NCI-H748 (cell line): ENCODE measurements around the gene CDYL2.
"Not testable (repeated sequence)": the region's sequence is repeated elsewhere in the genome, so short reads cannot be mapped to it uniquely, and the experiment has no call there.

Experiments used
- DNase-seq: peaks from one replicate; lab custom pipeline; 2025; ENCODE audit not compliant: unreplicated experiment; lab: John Stamatoyannopoulos, UW

The CDYL2 gene

DNA sequence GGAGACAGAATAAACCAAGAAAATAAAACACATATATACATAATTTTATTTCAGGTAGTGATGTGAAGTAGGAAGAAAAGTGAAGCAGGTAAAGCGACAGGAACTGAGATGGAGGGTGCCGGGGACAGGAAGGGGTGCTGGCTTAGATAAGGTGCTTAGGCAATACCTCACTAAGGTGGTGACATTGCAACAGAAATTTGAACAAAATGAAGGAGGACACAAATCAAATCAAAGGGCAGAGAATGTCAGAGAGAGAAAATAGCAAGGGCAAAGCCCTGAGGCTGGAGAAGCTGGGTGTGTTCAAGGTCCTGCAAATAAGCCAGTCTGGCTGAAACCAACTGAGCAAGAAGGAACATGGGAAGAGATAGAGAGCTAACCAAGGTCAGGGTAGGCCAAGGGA lies 5.0 kb upstream of the CDYL2 start:
- no peak for DNase-seq

DNA sequence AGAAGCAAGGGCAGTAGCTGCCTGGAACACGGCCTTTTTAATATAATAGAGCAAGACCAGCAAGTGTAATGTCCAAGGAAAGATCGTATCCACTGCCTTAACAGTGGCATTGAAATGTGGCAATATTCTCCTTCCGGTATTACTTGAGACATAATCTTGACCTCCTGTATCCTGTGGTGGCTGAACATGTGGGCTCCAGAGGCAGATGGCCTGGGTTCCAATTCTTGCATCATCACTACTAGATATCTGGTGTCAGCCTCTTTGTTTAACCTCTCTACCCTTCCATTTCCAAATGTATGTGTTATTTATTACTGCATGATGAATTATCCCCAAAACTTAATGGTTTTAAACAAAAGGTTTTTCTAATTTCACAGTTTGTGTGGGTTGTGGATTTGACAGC lies 3.5 kb upstream of the CDYL2 start:
- DNase-seq, result no peak

DNA sequence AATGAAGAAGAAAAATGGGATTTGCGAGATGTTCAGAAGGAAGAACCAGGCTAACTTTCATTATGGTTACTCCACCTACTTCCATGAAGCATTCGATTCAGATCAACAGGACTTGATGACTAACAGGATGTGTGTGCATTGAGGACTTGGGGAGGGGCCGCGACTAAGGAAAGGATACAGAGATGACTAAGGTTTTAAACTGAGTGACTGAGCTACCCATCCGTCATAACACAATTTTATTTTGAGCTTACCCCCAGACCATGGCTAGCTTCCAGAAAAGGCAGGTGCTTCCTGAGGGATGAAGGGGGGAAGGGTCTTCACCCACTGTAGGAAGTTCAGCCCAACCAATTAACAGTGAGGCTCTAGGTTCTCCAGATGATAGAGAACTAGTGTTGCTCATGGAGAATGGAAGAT lies 2.5 kb upstream of the CDYL2 start:
- no peak for DNase-seq

DNA sequence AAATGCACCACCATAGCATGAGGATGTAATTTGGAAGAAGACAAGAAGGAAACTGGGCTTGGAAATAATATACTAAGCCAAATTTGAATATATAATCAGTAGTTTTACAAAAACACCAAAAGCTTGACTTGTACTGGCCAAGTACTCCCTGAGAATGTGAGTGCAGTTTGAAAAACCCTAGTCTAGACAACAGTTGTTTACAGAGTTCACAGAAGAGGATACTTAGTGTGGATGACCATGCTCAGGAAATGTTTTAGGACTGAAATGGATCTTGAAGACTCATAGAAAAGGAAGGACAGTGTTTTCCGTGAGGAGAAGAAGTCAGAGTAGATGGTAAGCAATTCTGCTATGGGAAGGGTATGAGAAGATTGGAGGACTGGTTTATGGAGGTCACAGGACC lies 1.9 kb upstream of the CDYL2 start:
- DNase-seq, result no peak

DNA sequence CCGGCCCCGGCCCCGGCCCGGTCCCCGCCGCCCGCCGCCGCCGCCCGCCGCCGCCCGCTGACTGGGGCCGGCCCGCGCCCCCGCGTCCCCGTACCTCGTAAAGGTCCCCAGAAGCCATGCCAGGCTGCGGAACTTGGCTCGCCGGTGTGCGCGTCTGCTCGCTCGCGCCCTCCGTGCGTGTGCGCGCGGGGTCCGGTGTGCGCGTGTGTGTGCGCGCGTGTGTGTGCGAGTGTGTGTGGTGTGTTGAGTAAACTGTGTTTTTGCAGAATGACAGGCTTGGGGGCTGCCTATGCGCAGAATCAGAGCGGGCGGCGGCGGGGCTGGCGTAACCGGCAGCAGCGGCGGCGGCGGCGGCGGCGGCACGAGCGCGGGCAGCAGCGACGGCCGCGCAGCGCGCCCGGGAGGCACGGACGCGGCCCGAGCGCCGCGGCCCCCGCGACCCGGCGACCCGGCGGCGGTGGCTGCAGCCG lies 307 bp downstream of the CDYL2 start:
- DNase-seq, result peak; percentile 52

DNA sequence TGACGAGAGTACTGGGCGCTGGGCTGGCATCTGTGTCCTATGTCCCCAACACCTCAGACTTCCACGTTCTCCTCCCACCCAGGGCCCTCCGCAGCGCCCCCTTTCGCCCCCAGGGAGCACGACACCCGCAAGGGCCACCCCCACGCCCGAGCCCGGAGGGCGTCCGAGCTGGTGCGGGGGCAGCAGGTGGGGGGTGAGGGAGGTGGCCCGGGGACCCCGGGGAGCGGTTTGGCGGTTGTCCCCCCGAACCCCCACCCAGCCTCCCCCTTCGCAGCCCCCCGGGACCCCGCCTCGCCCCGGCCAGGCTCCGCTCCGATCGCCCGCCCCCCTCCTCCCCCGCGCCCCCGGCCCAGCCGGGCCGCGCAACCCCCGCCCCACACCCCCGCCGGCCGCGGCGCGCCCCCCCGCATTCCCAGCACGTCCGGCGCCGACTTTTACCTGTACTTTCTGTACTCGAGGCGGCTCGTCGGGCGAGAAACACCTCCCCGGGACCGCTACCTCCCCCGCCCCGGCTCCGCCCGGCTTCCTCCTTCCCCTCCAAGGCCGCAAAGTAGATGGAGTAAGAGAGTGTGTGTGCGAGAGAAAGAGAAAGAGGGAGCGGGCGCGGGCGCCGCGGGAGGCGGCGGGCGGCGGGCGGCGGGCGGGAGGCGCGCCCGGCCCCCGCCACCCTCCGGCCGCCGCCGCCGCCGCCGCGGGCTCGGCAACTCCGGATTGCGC lies 901 bp downstream of the CDYL2 start:
- DNase-seq, result peak; percentile 16

DNA sequence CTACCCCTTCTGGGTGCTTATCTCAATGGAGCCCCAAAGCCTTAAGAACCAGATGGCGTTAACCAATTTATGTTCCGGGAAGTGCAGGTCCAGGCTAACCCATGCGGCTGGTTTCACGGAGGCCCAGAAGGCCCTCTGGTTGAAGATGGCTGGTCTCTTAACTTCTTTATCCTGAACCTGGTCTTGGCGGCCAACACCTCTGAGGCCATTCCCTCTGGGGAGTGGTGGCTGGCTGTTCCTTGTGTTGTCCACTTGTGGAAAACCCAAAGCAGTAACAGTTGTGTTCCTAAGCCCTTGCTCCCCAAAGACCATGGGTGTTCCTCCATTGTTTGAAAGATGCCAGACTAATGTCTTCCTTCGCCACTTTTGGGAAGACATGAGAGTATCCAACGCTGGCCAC lies 1.5 kb downstream of the CDYL2 start:
- DNase-seq, result no peak

DNA sequence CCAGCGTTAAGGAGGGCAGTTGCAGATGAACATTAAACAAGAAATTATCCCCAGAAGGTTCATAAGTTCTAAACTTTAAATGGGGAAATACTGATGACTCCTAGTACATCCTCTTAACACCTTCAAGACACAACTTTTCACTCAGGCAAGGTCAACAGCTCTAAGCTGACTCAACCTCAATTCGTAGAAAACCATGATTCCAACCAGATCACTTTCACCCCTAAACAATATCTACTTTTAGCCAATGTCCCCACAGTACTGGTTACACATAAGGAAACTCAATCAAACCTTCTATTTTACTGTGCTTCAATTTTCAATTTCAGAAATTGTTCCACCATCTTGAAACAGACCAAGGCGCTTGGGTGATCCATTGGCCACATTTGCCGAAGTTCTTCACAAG lies 2.3 kb downstream of the CDYL2 start:
- DNase-seq, result no peak

DNA sequence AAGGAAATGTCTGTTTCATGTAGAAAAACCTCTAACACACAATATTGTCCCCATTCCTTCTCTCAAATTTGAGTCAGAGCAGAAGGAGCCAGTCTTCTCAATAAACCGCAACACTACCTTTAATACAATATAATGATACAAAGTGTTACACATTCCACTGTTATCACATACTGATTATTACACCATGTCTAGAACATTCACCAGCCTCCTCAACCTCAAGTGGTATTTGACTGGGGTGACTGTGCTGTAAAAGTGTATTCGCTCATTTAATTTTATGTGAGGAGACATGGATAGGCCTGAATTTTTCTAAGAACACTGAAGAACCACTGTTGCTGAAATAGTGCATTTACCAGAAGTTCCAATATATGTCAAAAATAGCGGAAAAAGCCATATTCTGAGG lies 10.3 kb downstream of the CDYL2 start:
- DNase-seq, result no peak

DNA sequence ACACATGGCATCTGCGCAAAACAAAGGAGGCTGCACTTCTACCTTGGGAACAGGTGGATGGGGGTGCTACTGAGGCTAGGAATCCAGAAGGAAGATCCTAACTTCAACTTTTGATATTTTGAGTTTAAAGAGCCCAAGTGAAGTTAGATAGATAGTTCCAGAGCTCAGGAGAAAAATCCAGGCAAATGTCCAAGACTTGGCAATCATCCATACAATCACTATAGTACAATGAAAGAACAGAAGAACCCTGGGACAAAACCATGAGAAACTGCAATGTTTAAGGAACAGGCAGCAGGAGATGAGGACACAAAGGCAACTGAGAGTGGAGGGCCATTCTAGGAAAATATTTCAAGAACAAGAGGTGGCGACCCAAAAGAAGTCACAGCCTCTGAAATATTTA lies 12.4 kb downstream of the CDYL2 start:
- DNase-seq, result no peak

DNA sequence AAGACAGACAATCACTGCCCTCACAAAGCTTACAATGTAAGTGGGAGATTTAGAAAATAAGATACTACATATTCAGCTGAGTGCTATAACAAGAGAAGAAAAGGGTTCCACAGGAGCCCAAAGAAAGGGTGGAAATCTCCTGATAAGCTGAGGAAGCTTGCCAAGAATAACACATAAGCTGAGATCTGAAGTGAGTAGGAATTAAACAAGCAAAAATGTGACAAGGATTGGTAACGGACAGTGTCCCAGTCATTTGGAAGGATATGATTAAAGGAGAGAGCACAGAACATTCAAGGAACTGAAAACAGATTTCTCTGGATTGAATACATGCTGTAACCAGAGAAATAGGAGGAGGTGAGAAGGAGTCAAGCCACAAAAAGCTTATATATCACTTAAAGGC lies 13.0 kb downstream of the CDYL2 start:
- DNase-seq, result no peak

DNA sequence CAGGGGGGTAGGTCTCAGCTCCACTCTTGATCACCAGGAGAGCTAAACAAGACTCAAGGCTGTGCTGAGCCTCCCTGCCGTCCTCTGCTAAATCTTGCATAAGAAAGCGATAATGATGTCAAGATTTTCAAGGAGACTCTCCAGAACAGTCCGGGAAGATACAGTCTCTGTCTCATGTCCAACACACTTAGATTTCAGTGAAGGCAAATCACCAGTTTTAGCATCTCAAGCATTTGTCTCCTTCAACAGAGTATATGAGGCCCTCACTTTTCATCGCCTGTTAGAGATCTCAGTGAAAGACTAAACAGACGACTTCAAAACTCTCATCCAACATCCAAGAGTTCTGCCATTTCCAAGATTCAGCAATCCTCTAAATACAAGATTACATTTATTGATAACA lies 13.6 kb downstream of the CDYL2 start:
- DNase-seq, result no peak

DNA sequence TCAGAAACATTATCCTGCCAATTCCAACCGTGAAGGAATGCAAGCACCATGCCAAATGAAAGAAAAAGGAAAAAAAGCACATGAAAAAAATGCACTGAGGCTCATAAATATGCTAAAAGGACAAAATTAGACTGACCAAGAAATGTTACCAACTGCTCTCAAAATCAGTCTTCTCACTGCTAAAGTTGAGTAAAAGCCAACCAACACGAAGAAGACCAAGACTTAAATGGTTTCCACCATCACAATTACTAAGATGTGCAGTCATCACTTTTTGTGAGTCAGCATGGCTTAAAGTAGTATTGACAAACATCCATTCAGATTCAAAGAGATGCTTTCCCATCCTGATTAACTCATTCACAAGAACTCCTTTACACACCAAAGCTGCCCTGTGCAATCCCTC lies 16.4 kb downstream of the CDYL2 start:
- no peak for DNase-seq

DNA sequence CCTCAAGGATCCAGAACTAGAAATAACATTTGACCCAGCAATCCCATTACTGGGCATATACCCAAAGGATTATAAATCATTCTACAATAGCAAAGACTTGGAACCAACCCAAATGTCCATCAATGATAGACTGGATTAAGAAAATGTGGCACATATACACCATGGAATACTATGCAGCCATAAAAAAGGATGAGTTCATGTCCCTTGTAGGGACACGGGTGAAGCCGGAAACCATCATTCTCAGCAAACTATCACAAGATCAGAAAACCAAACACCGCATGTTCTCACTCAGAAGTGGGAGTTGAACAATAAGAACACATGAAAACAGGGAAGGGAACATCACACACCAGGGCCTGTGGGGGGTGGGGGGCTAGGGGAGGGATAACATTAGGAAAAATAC lies 17.8 kb downstream of the CDYL2 start:
- DNase-seq, result not testable (repeated sequence)

DNA sequence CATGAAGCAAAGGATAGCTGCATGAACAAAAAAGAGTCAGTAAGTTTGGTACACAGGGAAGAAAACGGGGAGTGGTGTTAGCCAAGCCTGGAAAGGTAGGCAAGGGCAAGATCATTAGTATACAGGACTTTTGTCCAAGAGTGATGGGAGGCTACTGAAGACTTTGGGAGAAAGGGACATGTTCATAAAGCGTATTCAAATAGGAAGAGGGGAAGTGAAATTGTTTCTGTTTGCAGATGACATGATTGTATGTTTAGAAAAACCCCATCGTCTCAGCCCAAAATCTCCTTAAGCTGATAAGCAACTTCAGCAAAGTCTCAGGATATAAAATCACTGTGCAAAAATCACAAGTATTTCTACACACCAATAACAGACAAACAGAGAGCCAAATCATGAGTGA lies 19.4 kb downstream of the CDYL2 start:
- no peak for DNase-seq

DNA sequence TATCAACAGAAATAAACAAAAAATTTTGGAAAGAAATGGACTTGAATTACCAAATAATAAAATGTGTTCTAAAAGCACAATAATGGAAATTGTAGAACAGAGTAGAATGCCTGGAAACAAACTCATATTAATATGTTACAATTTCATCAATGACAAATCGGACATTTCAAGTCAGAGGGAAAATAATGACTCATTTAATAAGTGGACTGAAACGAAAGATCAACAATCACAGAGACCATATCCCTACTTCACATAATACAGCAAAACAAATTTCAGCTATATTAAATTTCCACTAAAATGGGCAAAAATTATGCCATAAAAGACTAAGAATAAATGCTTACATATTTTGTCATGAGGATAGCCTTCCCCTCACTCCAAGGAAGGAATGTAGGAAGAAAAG lies 25.7 kb downstream of the CDYL2 start:
- no peak for DNase-seq

DNA sequence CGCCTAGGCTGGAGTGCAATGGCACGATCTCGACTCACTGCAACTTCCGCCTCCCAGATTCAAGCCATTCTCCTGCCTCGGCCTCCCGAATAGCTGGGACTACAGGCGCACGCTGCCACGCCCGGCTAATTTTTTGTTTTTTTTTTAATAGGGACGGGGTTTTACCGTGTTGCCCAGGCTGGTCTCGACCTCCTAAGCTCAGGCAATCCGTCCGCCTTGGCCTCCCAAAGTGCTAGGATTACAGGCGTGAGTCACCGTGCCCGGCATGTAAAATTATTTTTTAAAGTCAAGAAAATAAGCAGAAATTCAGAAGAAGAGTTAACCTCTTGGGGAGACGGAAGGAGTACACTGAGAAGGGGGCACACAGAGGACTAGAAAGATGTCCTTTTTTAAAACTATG lies 27.5 kb downstream of the CDYL2 start:
- DNase-seq, result no peak

DNA sequence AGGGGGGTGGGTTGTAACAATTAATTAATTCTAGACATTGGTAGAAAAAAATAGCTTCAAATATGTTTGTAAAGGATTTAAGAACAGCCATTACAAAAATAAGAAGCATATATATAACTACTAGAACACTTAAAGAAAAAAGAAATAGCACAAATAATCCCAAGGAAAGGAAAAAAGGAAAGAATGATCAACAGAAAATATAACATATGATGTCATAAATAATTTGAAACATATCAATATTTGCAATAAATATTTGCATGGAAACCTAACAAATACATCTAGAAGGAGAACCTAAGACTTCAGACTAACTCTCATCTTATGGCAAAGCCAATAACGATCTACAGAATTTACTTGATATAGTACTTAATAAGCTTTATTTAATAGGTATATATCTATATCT lies 28.9 kb downstream of the CDYL2 start:
- DNase-seq, result no peak

DNA sequence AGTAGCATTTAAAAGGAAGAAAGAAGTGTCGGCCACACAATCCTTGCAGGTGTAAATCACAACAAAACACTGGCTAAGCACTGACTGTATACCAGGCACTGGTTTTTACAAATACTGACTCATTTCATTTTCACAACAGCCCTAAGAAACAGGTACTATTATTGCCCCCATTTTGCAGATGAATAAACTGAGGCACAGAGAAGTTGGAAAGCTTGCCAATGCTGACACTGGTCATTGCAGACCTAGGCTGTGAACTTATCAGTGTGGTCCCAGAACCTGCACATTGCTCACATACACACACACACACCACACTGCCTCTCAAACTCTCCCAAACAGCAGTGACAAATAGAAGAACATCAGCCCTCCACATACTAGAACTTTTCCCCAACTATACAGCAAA lies 37.6 kb downstream of the CDYL2 start:
- no peak for DNase-seq

DNA sequence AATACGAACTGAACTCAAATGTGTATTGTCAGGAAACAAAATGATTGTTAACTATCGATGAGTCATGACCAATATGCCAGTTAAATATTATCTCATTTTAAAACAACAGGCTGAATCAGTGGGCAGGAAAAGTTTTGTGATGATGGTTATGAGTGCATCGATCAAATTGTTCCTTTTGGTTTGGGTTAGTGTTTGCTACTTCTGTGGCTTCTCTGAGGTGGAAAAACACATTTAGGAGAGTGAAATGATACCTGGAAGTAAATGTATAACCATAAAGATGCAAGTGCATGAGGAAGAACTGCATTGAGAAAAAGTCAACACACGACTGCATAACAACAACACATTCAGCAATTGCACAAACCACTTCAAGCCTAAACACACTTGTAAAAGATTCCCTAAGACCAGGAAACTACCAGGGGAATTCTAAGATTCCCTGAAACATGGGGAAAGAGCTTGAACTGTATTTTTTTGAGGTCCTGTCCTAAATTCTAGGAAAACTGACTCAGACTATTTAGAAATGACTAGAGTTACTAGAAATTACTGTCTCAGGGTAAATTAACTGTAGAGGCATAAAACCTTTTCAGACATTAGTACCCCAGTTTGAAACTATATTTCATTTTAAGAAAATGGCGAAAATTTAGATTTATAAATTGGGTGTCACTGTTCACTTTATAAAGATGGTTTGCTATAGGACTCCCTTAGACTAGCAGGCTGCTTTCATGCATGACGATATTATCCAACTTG lies 44.8 kb downstream of the CDYL2 start:
- no peak for DNase-seq

DNA sequence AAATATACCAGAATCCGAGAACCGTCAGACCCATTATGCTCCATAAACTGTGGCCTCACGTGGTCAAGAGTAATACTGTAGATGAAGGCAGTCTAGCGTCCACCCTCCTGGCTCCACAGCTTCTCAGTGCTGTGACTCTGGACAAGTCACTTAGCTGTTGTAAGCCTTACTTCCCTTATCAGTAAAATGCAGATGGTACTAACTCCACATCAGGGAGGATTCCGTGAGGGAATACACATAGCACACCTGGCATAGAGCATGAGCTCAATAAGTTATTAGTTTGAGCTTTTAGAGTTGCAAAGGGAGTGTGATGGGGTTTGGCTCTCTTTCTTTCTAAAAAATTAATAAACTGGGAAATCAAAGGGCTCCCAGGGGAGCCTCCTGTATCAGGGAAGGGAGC lies 49.9 kb downstream of the CDYL2 start:
- no peak for DNase-seq

DNA sequence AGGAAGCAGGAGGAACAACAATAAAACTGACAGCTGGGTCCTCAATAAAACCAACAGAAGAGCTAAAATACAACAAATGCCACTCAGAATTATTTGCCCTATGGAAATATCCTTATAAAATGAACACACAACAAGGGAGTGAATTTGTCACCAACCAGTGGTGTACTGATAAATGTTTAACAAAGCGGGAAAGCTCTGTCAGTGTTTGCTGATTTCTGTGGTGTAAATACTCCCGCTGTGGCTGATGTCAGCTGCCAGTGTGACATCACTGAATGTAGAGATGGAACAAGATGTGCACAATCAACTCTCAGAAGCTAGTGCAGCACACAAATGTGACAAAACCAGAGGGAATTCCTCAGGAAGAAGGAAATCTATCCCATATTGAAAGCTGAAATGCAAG lies 51.9 kb downstream of the CDYL2 start:
- no peak for DNase-seq

DNA sequence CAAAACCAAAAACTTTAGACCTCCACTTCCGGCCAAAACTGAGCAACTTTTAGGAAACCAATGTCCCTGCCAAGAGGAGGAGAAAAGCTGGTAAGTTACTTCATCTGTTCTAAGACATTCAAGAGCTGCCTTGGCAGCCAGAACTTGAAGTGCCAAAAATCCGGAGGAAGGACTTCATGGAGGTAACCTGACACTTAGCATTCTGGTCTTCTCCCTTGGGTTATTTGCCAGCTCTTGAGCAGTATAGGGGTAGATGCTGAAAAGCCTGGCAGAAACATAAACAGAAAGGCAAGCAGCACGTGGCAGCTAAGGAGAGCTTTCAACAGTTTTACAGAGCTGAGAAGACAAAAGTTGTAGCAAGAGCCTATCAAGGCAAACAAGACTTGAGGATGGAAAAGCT lies 53.2 kb downstream of the CDYL2 start:
- no peak for DNase-seq
